GM21786 (cell line): Measurements from ENCODE around the gene XAB2.

Experiments
- ATAC-seq: cut with Tn5 transposase; IDR thresholded peaks from one replicate; pipeline ENCODE4 v1.9.1; 2021; ENCODE audit not compliant: unreplicated experiment

The XAB2 gene

GRCh38 chr19:7612282-7613274, 16.8 kb downstream of the XAB2 start:
- ATAC-seq = no peak

GRCh38 chr19:7611541-7612279, 17.6 kb downstream of the XAB2 start:
- ATAC-seq = no peak

GRCh38 chr19:7610491-7611240, 18.7 kb downstream of the XAB2 start:
- ATAC-seq = no peak

GRCh38 chr19:7607874-7608560, 21.3 kb downstream of the XAB2 start:
- no peak for ATAC-seq

GRCh38 chr19:7607212-7607873, 22.0 kb downstream of the XAB2 start:
- ATAC-seq = no peak

GRCh38 chr19:7606289-7606688, 23.1 kb downstream of the XAB2 start:
- ATAC-seq = no peak

- no peak for ATAC-seq
Measured at GRCh38 chr19:7605490-7606222, 23.7 kb downstream of the XAB2 start.

- ATAC-seq = no peak
Measured at GRCh38 chr19:7603919-7604318, 25.4 kb downstream of the XAB2 start.

GRCh38 chr19:7602935-7603497, 26.3 kb downstream of the XAB2 start:
- ATAC-seq = no peak

- ATAC-seq = no peak
Measured at GRCh38 chr19:7602240-7602934, 27.0 kb downstream of the XAB2 start.

GRCh38 chr19:7600721-7601120, 28.6 kb downstream of the XAB2 start:
- no peak for ATAC-seq

- no peak for ATAC-seq
Measured at GRCh38 chr19:7598180-7598579, 31.2 kb downstream of the XAB2 start.

- ATAC-seq = no peak
Measured at GRCh38 chr19:7597689-7598088, 31.7 kb downstream of the XAB2 start.

- ATAC-seq = no peak
Measured at GRCh38 chr19:7596211-7596937, 33.0 kb downstream of the XAB2 start.

- no peak for ATAC-seq
Measured at GRCh38 chr19:7595466-7596133, 33.7 kb downstream of the XAB2 start, which contains the start of gene CAMSAP3. CAMSAP3 (plus strand) TSS chr19:7595863; CDS start chr19:7596003, 140 bp downstream.

- ATAC-seq = no peak
Measured at GRCh38 chr19:7590256-7590655, 39.1 kb downstream of the XAB2 start.

GRCh38 chr19:7589822-7590221, 39.5 kb downstream of the XAB2 start:
- no peak for ATAC-seq
